ENCODE data around the gene COX7A2L.
"Not testable (repeated sequence)": the region's sequence is repeated elsewhere in the genome, so short reads cannot be mapped to it uniquely, and the experiment has no call there.

Gene COX7A2L

DNA sequence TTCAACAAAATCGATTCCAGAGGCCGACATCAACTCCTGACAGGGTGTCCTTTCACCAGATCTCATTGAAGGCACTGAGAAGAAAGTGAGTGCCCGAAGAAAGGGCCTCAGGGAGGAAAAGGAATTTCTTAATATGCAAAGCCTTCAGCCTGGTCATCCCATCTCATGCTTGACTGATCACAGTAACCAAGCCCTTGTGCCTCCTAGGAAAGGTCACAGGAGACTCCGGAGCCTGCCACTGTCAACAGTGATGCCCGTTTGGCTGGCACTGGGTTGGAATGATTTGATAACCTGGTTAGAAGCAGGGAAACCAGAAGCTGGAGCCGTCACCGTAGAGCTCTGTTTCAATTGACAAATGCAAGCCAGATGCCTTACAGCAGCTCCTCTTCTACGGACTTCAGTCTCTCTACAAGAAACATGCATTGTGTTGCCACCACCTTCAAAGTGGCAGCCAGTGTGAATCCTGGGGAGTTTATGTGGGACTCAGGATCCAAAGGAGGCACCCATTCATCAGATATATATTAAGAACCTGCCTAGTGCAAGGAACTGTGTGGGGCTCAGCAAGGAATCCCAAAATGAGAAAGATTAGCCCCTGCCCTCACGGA, 24.6 kb downstream of the COX7A2L start:
- no peak for DNase-seq (ENCODE audit: low spot score)
- TF ChIP-seq, protein P1, sequence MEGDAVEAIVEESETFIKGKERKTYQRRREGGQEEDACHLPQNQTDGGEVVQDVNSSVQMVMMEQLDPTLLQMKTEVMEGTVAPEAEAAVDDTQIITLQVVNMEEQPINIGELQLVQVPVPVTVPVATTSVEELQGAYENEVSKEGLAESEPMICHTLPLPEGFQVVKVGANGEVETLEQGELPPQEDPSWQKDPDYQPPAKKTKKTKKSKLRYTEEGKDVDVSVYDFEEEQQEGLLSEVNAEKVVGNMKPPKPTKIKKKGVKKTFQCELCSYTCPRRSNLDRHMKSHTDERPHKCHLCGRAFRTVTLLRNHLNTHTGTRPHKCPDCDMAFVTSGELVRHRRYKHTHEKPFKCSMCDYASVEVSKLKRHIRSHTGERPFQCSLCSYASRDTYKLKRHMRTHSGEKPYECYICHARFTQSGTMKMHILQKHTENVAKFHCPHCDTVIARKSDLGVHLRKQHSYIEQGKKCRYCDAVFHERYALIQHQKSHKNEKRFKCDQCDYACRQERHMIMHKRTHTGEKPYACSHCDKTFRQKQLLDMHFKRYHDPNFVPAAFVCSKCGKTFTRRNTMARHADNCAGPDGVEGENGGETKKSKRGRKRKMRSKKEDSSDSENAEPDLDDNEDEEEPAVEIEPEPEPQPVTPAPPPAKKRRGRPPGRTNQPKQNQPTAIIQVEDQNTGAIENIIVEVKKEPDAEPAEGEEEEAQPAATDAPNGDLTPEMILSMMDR (IDR thresholded peaks at IDR 0.05; ENCODE audit: extremely low read depth, missing control alignments) = no peak

DNA sequence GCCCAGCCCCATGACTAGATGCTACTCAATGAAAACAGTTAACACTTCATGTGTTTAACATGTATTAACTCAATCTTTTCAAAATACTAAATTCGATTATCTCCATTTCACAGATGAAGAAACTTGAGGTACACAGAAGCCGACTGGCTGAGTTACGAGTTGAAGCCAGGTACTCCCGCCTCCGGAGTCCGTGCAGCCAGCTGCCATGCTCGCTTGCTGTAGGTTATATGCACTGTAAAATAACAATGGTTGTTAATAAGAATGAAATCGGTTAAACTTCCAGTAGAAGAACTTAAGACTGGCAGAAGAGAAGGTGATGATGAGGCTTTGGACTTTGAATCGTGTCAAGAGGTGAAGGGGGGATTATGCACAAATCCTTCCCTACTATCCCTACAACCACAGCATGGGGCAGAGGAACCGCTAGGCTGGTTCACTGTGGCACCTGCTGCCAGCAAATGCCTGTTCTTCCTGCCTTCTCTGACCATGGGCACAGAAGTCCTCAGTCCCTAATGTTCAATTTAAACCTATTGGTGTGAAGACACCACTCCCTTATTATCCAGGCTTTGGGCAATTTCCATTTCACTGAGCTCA, 25.4 kb downstream of the COX7A2L start:
- no peak for DNase-seq (ENCODE audit: low spot score)
- TF ChIP-seq, protein P1 (IDR thresholded peaks at IDR 0.05; ENCODE audit: extremely low read depth, missing control alignments) = no peak

DNA sequence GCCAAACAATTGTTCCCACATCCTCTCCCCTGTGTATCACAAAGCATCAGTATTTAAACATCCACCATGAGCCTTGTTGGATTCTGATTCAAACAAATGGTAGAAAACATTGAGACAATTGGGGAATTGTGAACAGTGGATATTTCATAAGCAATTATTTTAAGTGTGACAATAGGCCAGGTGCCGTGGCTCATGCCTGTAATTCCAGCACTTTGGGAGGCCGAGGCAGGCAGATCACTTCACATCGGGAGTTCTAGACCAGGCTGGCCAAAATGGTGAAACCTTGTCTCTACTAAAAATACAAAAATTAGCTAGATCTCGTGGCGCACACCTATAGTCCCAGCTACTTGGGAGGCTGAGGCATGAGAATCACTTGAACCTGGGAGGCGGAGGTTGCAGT, 26.2 kb downstream of the COX7A2L start:
- not testable (repeated sequence) for DNase-seq (ENCODE audit: low spot score)

DNA sequence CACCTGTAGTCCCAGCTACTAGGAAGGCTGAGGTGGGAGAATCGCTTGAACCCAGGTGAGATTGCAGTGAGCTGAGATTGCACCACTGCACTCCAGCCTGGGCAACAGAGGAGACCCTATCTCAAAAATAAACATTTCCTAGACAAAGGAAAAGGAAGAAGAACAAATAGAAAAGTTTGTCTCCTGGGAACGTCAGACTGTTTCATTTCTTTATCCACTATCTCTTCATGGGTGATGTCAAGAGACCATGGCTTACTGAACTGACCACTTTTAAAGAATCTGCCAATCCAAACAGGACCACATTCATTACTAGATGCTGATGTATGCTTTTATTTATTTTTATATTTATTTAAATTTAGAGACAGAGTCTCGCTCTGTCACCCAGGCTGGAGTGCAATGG, 26.8 kb downstream of the COX7A2L start:
- TF ChIP-seq, protein P1 (IDR thresholded peaks at IDR 0.05; ENCODE audit: extremely low read depth, missing control alignments) = no peak
- DNase-seq (ENCODE audit: low spot score) = no peak

DNA sequence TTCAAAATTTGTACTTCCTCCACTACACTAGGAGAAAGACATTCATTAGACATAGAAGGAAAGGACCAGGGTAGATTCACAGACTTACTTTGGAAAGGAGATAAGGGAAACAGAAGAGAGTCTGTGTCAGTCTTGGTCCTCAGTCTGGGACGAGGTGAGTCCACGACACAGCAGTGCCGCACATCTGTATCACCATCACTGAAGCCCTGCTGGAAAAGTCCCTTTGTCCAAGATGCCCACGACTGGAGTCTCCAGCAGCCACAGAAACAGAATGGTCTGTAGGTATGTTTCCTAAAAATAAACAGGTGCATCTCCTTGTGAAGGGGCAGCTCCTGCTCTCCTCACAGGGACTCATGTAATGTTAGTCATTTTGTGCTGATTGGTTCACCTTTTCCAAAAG, 27.4 kb downstream of the COX7A2L start:
- TF ChIP-seq, protein P1 (IDR thresholded peaks at IDR 0.05; ENCODE audit: extremely low read depth, missing control alignments) = no peak
- DNase-seq (ENCODE audit: low spot score) = no peak

DNA sequence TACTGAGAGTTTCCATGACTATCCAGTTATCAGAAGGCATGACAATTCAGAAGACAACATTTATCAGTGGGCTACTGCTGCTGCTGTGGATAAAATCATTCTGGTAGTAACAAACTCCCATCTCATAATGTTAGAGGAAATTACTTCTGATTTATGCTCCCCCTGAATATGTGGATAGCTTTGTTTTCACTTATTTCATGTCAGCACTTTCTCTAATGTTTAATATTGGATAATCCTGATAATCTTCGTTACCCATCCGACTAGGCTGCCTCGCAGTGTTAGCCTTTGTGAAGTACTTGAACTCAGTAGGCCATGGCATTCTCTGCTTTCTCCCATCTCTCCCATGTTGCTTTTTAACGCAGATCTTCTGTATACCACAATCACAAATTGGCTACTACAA, 28.4 kb downstream of the COX7A2L start:
- DNase-seq (ENCODE audit: low spot score) = no peak
- TF ChIP-seq, protein P1 (IDR thresholded peaks at IDR 0.05; ENCODE audit: extremely low read depth, missing control alignments) = no peak

DNA sequence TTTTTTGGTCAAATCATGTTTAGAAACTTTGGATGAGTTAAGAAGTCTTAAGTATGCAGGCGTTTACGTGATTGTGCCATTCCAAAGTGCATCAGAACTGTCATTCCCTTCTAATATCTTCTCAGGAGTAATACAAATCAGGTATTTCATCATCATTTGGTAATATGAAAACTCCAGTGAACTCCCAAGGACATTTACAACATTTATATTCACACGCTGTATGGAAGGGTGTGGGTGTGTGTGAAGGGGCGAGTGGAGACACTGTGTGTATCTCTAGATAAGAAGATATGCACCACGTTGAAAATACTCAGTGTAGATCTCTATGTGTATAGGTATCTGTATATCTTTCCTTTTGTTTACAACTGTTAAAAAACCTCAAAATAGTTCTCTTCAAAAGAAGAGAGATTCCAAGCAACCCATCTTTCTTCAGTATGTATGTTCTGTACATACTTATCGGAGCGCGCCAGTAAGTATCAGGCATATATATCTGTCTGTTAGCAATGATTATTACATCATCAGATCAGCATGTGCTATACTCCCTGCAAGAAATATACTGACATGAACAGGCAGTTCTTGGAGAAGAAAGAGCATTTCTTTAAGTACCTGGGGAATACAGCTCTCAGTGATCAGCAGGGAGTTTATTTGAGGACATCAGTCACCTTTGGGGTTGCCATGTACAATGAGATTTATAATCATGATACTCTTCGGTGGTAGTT, 29.3 kb downstream of the COX7A2L start:
- no peak for DNase-seq (ENCODE audit: low spot score)
- TF ChIP-seq, protein P1 (IDR thresholded peaks at IDR 0.05; ENCODE audit: extremely low read depth, missing control alignments) = no peak
